Measurements from ENCODE around the gene WNT8A.

DNA sequence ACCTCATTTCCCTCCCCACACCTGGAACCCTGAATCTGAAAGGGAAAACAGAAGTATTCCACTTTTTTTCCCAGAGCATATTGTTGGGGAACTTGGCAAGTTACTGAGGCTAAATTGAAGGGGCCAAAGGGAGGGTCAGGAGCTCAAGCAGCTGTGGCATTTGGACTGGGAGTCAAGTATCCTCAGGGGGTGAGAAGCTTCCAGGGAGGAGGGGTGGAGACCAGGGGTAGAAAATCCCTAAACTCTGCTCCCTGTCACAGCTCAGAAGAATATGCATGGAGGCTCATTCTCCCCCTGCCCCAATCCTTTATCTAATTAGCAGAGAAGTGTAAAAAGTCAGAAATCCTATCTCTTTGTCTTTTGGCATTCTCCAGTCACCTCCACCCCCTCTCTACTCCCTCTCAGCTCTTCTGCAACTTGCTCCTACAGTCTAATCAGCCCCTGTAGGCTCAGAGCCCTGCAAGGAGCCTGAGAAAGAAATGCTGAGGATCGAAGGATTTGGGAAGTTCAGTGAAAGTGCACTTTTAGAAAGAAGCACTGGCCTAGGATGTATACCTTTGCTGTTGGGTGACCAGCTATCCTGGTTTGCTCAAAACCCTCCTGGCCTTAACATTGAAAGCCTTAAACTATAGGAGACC lies 5.7 kb upstream of the WNT8A start:
- TF ChIP-seq, protein P1, sequence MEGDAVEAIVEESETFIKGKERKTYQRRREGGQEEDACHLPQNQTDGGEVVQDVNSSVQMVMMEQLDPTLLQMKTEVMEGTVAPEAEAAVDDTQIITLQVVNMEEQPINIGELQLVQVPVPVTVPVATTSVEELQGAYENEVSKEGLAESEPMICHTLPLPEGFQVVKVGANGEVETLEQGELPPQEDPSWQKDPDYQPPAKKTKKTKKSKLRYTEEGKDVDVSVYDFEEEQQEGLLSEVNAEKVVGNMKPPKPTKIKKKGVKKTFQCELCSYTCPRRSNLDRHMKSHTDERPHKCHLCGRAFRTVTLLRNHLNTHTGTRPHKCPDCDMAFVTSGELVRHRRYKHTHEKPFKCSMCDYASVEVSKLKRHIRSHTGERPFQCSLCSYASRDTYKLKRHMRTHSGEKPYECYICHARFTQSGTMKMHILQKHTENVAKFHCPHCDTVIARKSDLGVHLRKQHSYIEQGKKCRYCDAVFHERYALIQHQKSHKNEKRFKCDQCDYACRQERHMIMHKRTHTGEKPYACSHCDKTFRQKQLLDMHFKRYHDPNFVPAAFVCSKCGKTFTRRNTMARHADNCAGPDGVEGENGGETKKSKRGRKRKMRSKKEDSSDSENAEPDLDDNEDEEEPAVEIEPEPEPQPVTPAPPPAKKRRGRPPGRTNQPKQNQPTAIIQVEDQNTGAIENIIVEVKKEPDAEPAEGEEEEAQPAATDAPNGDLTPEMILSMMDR (CRISPR knock-in tag; IDR thresholded peaks at IDR 0.05) = no peak
- TF ChIP-seq ZNF510 (CRISPR knock-in tag; IDR thresholded peaks at IDR 0.05; ENCODE audit: low read depth) = no peak
- TF ChIP-seq, protein P2, sequence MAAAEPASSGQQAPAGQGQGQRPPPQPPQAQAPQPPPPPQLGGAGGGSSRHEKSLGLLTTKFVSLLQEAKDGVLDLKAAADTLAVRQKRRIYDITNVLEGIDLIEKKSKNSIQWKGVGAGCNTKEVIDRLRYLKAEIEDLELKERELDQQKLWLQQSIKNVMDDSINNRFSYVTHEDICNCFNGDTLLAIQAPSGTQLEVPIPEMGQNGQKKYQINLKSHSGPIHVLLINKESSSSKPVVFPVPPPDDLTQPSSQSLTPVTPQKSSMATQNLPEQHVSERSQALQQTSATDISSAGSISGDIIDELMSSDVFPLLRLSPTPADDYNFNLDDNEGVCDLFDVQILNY (CRISPR knock-in tag; conservative IDR thresholded peaks at IDR 0.05) = no peak
- TF ChIP-seq, protein P3, sequence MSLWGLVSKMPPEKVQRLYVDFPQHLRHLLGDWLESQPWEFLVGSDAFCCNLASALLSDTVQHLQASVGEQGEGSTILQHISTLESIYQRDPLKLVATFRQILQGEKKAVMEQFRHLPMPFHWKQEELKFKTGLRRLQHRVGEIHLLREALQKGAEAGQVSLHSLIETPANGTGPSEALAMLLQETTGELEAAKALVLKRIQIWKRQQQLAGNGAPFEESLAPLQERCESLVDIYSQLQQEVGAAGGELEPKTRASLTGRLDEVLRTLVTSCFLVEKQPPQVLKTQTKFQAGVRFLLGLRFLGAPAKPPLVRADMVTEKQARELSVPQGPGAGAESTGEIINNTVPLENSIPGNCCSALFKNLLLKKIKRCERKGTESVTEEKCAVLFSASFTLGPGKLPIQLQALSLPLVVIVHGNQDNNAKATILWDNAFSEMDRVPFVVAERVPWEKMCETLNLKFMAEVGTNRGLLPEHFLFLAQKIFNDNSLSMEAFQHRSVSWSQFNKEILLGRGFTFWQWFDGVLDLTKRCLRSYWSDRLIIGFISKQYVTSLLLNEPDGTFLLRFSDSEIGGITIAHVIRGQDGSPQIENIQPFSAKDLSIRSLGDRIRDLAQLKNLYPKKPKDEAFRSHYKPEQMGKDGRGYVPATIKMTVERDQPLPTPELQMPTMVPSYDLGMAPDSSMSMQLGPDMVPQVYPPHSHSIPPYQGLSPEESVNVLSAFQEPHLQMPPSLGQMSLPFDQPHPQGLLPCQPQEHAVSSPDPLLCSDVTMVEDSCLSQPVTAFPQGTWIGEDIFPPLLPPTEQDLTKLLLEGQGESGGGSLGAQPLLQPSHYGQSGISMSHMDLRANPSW (CRISPR knock-in tag; IDR thresholded peaks at IDR 0.05; ENCODE audit: borderline replicate concordance) = no peak
- no peak for TF ChIP-seq CHD4 (IDR thresholded peaks at IDR 0.05; ENCODE audit: borderline replicate concordance, low read length)
- TF ChIP-seq PCBP1 (IDR thresholded peaks at IDR 0.05; ENCODE audit: borderline replicate concordance, low read depth, low read length) = no peak
